Urothelium cell line (cell line): Measurements from ENCODE around the gene RANBP10.
A peak's percentile ranks its signal among the peaks of the same experiment; 100 is the strongest.
"Not testable (repeated sequence)": the region's sequence is repeated elsewhere in the genome, so short reads cannot be mapped to it uniquely, and the experiment has no call there.

Experiments used
- DNase-seq: peaks from one replicate; pipeline ENCODE4 v3.0.0; 2011; ENCODE audit warnings: low spot score, mixed read lengths
- FAIRE-seq: peaks from 2 replicates; lab custom pipeline; 2011; peaks lifted over from hg19 to GRCh38; lab: Jason Lieb, UNC

RANBP10 gene

DNA sequence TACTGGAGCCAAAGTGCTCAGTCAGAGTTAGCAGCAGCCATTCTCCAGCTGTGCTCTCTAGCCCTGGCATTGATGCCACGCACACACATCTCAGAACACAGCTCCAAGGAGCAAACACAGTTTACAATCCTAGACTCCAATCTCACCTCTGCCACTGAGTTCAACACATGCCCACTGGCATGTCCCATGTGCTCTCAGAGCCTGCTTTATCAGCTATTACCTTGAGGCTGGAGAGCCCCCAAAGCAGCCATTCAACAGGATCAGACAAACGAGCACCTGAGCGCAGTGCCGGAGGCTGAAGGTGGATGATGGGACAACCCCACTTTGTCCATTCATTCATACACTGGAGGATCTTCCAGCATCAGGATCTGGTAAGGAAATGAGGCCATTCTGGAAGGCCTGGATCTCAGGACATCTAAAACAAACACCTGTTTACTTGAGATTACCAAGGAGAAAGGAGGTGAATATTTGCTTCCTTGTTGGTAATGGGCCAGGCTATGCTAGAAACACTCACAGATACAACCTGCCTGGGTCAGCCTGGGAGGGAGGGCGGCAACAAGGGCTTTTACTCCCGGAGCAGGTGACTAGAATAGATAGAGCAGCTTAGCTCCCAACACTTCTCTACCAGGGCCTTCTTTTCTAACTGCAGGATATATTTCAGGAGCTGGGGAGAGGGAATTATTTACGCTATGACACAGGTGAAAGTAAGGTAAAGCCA is 25.4 kb downstream of the RANBP10 start:
- DNase-seq (no peak), FAIRE-seq (no peak)

DNA sequence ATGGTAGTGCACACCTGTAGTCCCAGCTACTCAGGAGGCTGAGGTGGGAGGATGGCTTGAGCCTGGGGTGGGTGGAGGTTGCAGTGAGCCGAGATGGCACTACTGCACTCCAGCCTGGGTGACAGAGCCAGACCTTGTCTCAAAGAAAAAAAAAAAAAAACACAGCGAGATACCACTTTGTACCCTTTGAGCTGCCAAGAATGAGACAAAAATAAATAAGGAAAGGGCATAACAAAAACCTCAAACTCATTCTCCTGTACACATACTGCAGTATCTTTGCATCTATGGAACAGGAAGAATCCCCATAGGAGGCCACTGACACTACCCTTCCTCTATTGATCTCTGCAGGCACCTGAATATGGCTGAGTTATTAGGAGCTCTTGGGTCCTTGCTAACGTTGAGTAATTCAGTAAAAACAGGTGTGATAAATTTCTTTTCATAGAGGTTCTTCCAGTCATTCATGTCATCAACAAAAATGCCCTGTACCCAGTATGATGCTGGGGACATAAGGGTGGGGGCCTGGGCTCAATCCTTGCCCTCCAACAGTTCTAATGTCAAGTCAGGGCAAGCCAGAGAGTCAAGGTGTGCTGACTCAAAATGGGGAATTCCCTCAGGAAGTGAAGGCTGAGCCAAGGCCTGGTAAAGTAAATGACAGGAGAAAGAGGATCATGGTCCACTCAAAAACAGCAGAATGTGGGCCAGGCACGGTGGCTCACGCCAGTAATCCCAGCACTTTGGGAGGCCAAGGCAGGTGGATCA is 26.9 kb downstream of the RANBP10 start:
- no peak for FAIRE-seq
- no peak for DNase-seq

DNA sequence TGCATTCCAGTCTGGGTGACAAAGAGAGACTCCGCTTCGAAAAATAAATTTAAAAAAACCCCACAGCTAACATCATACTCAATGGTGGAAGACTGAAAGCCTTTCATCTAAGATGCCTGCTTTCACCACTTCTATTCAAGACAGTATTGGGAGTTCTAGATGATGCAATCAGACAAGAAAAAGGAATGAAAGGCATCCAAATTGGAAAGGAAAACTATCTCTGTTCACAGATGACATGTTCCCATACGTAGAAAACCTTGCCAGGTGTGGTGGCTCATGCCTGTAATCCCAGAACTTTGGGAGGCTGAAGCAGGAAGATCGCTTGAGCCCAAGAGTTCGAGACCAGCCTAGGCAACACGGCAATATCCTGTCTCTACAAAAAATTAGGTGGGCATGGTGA is 31.1 kb downstream of the RANBP10 start:
- no peak for FAIRE-seq
- no peak for DNase-seq

DNA sequence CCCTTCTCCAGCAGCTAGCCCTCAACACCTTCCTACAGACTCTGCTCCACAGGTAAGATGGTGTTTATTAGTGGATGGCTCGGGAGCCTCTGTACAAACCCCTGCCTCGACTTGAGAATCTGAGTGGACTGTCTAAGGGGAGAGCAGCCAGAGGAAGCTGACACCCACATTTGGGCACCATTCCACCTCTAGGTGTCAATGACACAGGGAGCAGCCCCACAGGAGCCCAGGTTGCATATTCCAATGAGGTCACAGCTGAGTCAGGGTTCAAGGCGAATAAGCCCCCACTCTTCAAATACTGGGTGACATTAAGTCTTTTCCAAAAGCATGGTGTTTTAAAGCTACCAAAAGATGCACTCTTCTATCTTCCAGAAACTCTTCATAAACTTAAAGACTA is 31.9 kb downstream of the RANBP10 start:
- FAIRE-seq (no peak), DNase-seq (no peak)

DNA sequence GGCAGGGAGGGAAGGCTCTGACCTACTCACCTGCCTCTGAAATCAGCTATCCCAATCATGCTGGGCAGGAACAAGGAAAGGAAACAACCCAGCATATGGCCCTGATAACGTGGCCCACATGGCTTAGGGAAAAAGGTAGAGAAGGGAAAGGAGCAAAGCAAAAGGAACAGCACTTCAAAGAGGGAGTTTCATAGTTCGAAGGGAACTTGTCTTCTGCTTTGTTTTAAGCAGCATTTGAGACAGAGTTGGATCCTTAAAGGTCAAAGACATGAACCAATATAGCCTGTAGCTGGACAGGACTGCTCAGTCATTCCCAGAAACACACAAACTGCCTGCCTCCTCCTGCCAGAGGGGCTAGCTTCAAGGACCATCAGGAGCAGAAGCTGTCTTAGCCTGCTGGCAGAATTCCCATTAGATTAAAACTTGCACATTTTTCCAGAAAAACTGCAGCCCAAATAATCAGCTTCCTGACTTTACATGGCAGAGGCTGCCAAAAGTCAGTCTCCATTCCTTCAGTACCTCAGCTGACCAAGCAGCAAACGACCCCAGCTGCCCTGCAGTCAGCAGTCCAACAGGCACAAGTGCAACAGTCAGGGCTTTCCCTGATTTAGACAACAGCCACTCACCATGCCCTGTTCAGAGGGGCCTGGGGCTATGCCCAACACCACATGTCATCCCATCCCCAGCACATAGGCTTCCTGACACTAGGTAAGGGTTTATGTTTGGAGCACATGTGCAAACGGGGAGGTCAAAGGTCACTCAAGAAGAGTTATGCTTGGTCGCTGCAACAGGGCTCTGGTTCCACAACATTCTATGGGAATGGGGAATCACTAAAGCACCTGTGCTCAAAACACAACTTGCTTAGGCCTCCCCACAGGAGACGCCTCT is 32.5 kb downstream of the RANBP10 start:
- DNase-seq (no peak), FAIRE-seq (no peak)

DNA sequence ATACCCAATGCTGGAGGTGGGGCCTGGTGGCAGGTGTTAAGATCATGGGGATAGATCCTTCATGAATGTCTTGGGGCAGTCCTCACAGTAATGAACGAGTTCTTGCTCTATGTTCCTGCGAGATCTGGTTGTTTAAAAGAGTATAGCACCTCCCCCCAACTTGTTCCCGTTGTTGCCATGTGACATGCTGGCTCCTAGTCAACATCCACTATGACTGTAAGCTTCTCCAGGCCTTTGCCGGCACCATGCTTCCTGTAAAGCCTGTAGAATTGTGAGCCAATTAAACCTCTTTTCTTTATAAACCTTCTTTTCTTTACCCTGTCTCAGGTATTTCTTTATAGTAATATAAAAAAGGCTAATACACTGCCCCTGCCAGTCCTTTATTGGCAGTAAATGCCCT is 33.3 kb downstream of the RANBP10 start:
- DNase-seq: no peak
- FAIRE-seq: no peak

DNA sequence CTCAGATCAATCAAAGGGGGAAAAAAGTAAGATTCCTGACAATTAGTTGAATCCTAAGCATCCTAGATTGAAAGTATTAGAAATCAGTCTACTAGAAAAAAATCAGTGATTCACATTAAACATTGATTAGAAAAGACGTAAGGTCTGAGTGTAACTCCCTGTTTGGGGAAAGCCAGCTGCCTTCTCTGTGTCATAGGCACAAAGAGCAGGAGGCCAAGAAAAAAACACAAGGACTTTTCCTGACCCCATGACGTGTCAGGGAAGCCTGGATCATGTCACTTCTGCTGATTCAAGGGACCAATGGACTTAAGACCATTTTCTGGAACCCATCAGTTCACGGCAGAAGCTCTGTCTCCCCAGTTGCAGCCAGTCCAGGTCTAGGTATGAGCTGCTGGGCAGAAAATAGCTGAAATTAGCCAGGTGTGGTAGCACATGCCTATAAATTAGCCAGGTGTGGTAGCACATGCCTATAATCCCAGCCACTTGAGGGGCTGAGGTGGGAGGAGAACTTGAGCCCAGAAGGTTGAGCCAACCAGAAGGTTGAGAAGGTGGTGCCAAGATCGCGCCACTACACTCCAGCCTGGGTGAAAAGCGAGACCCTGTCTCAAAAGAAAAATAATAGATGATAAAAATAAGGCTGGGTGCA is 35.9 kb downstream of the RANBP10 start:
- DNase-seq: no peak

DNA sequence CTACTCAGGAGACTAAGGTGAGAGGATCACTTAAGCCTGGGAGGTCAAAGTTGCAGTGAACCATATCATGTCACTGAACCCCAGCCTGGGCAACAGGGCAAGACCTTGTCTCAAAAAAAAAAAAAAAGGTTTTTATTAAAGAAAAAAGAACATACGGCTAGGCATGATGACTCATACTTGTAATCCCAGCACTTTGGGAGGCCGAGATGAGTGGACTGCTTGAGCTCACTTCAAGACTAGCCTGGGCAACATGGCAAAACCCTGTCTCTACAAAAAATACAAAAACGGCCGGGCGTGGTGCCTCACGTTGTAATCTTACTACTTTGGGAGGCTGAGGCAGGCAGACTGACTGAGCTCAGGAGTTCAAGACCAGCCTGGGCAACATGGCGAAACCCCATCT is 38.4 kb downstream of the RANBP10 start:
- DNase-seq (no peak), FAIRE-seq (no peak)

More for the DNA sequence above, 35.9 kb downstream of the RANBP10 start:
- FAIRE-seq: no peak

DNA sequence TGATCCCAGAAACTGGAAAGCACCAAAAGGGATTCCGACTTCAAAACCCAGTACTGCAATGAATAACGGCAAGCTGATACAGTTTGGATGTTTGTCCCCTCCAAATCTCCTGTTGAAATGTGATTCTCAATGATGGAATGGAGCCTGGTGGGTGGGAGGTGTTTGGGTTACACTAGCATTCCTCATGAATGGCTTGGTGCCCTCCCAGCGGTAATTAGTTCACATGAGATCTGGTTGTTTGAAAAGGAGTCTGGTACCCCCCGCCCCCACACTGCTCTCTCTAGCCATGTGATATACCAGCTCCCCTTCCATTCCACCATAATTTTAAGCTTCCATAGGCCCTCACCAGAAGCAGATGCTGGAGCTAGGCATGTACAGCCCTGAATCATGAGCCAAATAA is 40.1 kb downstream of the RANBP10 start:
- DNase-seq (no peak), FAIRE-seq (no peak)

DNA sequence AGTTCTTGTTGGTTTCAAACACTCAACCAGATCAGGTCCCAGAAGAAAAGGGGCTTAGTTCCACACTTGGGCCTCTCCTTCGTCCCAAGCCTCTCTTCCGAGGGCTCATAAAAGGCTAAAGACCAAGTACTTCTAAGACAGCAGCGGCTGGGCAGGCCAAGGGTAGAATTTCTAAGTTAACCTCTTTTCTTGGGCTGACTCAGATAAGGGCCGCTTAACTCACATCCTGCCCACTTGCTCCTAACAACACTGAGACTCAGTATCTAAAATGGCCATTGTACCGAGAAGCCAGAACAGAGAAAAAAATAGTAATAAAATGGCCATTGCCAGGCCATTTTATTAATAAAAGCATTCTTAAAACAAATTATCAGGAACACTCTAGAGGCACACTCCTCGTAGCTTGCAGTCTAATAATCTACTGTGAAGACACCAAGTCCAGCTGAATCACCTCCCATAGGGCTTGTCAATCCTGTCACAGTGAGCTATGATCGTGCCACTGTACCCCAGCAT is 42.1 kb downstream of the RANBP10 start:
- FAIRE-seq: no peak

DNA sequence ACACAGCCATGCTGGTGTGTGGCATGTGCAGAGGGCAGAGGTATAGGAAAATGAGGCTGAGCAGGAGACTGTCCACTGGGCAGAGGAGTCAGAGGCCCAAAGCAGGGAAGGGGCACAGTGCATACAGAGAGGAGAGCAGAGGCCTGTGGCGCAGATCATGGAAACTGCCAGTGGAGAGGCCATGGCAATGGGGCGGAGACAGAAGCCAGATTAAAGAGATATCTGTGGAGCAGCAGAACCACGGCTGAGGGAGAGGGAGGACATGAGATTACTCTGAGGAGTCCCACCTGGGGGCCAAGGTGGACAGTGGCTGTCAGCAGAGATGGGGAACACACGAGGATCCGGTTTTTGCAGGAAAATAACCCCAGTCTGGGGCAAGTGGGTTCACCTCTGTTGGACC is 43.3 kb downstream of the RANBP10 start:
- FAIRE-seq (no peak), DNase-seq (no peak)

More for the DNA sequence above, 42.1 kb downstream of the RANBP10 start:
- DNase-seq: no peak

DNA sequence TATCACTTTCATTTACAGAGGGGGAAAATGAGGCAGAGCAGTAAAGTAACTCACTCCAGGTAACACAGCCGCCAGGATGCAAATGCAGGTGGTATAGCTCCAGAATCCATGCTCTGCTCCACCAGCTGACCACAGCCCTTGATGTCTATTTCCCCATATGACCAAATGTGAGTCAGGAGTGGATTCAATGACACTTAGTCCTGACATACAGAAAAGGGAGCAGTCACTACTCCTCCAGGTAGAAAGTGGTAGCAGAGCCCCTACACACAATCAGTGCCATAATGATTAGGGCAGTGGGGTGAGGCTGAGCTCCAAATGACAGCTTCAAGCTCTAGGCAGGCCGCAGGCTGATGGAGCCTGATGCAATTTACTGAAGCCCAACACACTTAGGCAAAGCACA is 44.0 kb downstream of the RANBP10 start:
- FAIRE-seq (no peak), DNase-seq (no peak)

DNA sequence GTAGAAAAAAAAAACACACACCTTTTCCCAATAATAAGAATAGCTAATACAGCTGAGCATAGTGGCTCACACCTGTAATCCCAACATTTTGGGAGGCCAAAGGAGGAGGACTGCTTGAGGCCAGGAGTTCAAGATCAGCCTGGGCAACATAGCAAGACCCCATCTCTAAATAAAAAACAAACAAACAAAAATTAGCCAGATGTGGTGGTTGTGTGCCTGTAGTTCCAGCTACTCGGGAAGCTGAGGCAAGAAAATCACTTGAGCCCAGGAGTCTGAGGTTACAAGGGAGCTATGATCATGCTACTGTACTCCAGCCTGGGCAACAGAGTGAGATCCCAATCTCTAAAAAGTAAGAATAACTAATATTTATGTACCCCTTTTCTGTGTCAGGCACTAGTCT is 44.4 kb downstream of the RANBP10 start:
- DNase-seq: no peak

DNA sequence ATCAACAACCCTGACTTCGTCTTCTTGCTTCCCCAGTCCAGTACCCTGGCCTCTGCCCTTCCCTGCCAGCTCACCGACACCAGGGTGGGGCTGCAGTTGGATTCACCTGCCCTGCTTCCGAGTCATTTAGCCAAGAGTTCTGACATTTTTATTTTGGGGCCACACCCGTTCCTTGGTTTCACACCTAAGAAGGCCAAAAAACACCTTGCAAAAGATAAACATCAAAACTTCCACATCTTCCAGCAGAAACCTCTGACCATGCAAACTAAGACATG is 45.5 kb downstream of the RANBP10 start:
- DNase-seq (no peak), FAIRE-seq (no peak)

More for the DNA sequence above, 44.4 kb downstream of the RANBP10 start:
- no peak for FAIRE-seq

DNA sequence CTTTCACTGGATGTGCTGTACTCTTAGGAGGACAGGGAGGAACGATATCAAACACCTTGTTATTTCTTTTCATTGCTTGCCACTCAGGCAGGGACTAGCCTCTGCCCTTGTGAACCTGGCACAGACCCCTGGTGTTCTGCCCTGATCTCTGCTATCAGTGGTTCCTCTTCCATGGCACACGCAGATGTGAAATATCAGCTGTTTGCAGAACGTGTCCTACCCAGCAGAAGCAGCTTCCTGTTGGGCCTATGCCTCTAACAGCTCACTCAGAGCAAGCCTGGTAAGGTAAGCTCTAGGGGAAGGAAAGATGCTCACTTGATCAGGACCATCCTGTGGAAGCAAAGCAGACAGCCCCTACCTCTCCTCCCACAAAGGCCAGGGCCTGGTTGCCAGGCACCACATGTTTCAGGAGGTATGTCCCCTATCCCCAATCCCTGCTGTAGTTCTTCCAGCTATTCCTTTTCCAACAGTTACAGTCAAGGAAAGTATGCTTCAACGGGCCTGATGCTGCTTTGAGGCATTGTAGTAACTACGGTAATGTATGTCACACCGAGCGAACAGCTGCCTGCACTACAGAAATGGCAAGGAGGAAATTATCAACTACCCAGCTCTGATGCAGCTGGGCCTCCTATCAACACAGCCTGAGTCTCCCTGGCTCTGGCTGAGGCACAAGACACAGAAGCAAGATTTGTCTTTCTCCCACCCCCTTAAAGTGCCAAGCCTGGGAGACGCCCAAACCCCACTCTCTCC is 46.0 kb downstream of the RANBP10 start:
- FAIRE-seq (peak; percentile 35), DNase-seq (no peak)

DNA sequence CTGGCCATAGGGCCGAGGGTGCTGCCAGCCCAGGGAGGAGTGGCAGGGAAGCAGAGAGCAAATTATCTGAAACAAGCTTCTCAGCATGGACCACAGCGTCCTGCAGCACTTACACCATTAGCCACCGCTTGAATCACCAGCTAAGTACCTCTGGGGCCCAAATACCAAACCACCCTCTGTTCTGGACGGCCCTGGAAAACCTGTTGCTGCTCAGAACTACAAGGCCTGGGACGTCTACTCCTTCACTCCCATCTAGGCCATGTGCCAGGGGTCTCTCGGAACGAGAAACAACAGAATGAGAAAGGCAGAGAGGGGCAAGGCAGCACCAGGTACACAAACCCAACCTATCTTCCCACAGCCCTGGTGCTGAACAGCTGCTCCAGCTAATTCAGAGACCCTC is 47.4 kb downstream of the RANBP10 start:
- FAIRE-seq (no peak), DNase-seq (no peak)

DNA sequence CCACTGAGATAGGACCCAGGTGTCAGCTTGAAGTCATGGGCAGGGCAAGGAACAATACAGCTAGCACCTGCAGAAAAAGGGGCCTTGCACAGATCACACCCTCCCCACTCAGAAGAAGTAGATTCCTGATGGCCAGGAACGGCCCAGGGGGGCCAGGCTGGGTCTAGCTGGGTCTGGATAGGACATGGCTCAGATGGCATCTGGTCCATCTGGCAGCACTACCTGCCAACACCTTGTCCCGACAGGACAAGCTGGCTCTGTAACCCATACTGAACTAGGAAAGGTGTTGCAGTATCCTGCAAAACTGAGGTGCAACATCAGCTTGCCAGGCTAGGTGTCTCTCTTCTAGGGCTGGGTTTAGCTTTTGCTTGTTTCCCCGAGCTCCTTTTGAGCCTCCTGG is 48.4 kb downstream of the RANBP10 start:
- FAIRE-seq: peak; percentile 50
- no peak for DNase-seq

DNA sequence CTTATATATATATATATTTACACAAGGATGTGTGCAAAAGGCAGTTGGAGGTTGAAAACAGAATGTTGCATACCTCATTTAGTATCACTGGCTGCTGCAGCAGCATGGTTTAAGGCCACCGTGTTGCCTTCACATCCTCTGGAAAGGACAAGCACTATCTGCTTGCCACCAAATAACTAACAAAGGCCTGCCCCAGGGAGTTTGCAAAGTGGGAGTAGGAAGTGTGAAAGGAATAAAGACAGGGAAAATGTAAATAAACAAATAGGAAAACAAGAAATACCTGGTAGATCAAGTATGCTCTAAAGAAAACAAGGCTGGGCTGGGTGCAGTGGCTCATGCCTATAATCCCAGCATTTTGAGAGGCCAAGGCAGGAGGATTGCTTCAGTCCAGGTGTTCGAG is 53.7 kb downstream of the RANBP10 start:
- DNase-seq (no peak), FAIRE-seq (no peak)

DNA sequence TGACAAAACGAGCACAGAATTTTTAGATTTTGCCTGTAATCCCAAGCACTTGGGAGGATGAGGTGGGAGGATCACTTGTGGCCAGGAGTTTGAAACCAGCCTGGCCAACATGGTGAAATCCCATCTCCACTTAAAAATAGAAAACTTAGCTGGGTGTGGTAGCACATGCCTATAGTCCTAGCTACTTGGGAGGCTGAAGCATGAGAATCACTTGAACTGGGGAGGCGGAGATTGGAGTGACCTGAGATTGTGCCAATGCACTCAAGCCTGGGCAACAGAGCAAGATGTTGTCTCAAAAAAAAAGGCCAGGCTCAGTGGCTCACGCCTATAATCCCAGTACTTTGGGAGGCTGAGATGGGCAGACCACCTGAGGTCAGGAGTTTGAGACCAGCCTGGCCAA is 55.0 kb downstream of the RANBP10 start:
- not testable (repeated sequence) for FAIRE-seq

DNA sequence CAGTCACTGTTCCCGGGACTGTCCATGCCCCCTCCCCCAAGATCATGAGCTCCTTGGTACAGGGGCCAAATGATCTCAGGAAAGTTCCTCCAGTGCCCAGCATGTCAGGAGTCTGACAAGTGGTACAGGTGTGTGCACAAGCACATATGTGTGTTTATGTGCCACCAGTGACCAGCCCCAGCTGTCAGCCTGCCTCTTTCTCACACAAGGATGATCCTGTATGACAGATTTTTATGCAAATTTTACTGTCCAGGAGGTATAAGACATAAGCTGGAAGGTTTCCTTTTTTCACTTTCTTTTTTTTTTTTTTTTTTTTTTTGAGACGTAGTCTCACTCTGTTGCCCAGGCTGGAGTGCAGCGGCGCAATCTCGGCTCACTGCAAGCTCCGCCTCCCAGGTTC is 55.9 kb downstream of the RANBP10 start:
- FAIRE-seq (no peak), DNase-seq (no peak)

More for the DNA sequence above, 55.0 kb downstream of the RANBP10 start:
- DNase-seq: not testable (repeated sequence)
